ENCODE results near the gene ACSM6. TPM values are rescaled to one million over a fixed set of nuclear protein-coding genes. Genes with fewer than 3 reads are reported as not detected.

ACSM6 gene
- total RNA-seq, 4 donors from 2014 or later: not detected

DNA sequence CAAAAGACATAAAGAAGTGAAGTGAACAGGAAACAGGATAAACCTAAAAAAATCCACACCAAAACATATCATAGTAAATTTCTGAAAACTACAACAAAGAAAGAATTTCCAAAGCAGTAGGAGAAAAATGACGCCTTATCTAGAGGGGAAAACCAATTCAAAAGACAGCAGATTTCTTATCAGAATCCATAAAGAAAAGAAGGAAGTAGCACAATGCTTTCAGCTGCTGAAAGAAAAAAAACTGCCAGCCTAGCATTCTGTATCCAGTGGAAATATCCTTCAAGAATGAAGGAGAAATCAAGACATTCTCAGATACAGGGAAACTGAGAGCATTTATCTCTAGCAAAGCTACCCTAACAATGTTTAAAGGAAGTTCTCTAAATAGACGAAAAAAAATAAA is 59.0 kb downstream of the ACSM6 start:
- Histone ChIP-seq H3K9me3 (peaks cover 0 to 9% (median 4%) of the 10 kb centered on the region in 4 donors), H3K36me3 (peaks cover 0 to 12% (median 3%) of the 10 kb centered on the region in 3 donors)

DNA sequence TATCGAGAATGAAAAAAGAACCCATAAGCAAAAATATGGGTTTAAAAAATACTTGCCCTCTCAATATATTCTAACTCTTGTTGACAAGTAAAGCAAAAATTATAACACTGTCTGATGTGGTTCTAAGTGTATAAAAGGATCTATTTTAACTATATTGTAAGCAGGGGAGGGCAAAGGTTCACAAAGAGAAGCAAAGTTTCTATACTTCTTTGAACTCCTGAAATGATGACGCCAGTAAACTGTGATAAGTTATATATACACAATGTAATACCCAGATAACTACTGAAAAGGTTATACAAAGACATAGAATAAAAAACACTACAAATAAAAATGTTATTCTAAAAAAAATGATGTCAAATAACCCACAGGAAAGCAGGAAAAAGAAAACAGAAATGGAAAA is 59.6 kb downstream of the ACSM6 start:
- peaks cover 0 to 18% (median 3%) of the 10 kb centered on the region in 3 donors for H3K36me3 ChIP-seq
- peaks cover 0 to 9% (median 4%) of the 10 kb centered on the region in 4 donors for H3K9me3 ChIP-seq
- TF ChIP-seq CTCF (IDR thresholded peaks at IDR 0.05) (no peak), EP300 (IDR thresholded peaks at IDR 0.05) (no peak), POLR2A (IDR thresholded peaks at IDR 0.05) (no peak)
- H3K27me3 ChIP-seq: no peaks in the 10 kb centered on the region
- DNase-seq (ENCODE audit: low spot score in 2 of 2): no peak
- no peak overlapping the region for H3K27ac ChIP-seq
- 88 to 96% methylated on average over 2 of the region's 2 CpGs for whole genome bisulfite sequencing, 2 donors
- no peaks in the 10 kb centered on the region for H3K4me1 ChIP-seq
- no peak overlapping the region for H3K4me3 ChIP-seq

More for the DNA sequence above, 59.0 kb downstream of the ACSM6 start:
- DNase-seq (ENCODE audit: low spot score in 2 of 2): no peak
- Histone ChIP-seq H3K4me3 (no peak overlapping the region), H3K27ac (no peak overlapping the region), H3K27me3 (no peaks in the 10 kb centered on the region), H3K4me1 (no peaks in the 10 kb centered on the region)
- TF ChIP-seq EP300 (IDR thresholded peaks at IDR 0.05) (no peak), POLR2A (IDR thresholded peaks at IDR 0.05) (no peak), CTCF (IDR thresholded peaks at IDR 0.05) (no peak)
- WGBS, 2 donors: 79 to 84% methylated on average over 2 of the region's 2 CpGs

GRCh38 chr10:95254629-95255028 is 60.6 kb downstream of the ACSM6 start:
- WGBS, 2 donors: 86 to 96% methylated on average over 3 of the region's 3 CpGs
- Histone ChIP-seq H3K27ac (no peak overlapping the region), H3K4me1 (no peaks in the 10 kb centered on the region), H3K9me3 (peaks cover 0 to 9% (median 4%) of the 10 kb centered on the region in 4 donors), H3K4me3 (no peak overlapping the region), H3K27me3 (no peaks in the 10 kb centered on the region), H3K36me3 (peaks cover 0 to 18% (median 3%) of the 10 kb centered on the region in 3 donors)
- DNase-seq (ENCODE audit: low spot score in 2 of 2): no peak
- TF ChIP-seq EP300 (IDR thresholded peaks at IDR 0.05) (no peak), CTCF (IDR thresholded peaks at IDR 0.05) (no peak), POLR2A (IDR thresholded peaks at IDR 0.05) (no peak)

GRCh38 chr10:95256268-95256667 is 62.2 kb downstream of the ACSM6 start:
- TF ChIP-seq CTCF (IDR thresholded peaks at IDR 0.05): no peak
- no peak for TF ChIP-seq POLR2A (IDR thresholded peaks at IDR 0.05)
- no peak for TF ChIP-seq EP300 (IDR thresholded peaks at IDR 0.05)
- peaks cover 0 to 9% (median 4%) of the 10 kb centered on the region in 4 donors for H3K9me3 ChIP-seq
- no peak overlapping the region for H3K4me3 ChIP-seq
- H3K27ac ChIP-seq: no peak overlapping the region
- no peaks in the 10 kb centered on the region for H3K27me3 ChIP-seq
- WGBS, 2 donors: 88 to 92% methylated on average over 1 of the region's 1 CpG
- peaks cover 0 to 11% (median 0%) of the 10 kb centered on the region in 4 donors for H3K4me1 ChIP-seq
- no peak for DNase-seq (ENCODE audit: low spot score in 2 of 2)
- peaks cover 0 to 22% (median 3%) of the 10 kb centered on the region in 3 donors for H3K36me3 ChIP-seq

DNA sequence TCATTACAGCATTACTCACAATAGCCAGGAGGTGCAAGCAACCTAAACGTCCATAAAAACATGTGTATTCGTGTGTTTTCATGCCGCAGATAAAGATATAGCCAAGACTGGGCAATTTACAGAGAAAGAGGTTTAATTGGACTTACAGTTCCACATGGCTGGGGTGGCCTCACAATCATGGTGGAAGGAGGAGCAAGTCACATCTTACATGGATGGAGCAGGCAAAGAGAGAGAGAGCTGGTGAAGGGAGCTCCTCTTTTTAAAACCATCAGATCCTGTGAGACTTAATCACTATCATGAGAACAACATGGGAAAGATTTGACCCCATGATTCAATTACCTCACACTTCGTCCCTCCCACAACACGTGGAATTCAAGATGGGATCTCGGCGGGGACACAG is 63.8 kb downstream of the ACSM6 start:
- no peak overlapping the region for H3K4me3 ChIP-seq
- H3K27me3 ChIP-seq: no peaks in the 10 kb centered on the region
- H3K9me3 ChIP-seq: peaks cover 0 to 9% (median 4%) of the 10 kb centered on the region in 4 donors
- TF ChIP-seq EP300 (IDR thresholded peaks at IDR 0.05) (no peak), CTCF (IDR thresholded peaks at IDR 0.05) (no peak), POLR2A (IDR thresholded peaks at IDR 0.05) (no peak)
- H3K4me1 ChIP-seq: peaks cover 0 to 13% (median 0%) of the 10 kb centered on the region in 4 donors
- WGBS, 2 donors: 94 to 95% methylated on average over 7 of the region's 7 CpGs
- peaks cover 0 to 22% (median 3%) of the 10 kb centered on the region in 3 donors for H3K36me3 ChIP-seq
- DNase-seq (ENCODE audit: low spot score in 2 of 2): no peak
- H3K27ac ChIP-seq: no peak overlapping the region

Measured in tibial nerve (tissue), 4 donors.